ACHN (cell line): Measurements from ENCODE around the gene MAB21L2.

ENCODE experiments used
- DNase-seq: peaks from one replicate; pipeline ENCODE4 v3.0.0-alpha.2; 2015
- in situ Hi-C: cut with HindIII; loops from 2 replicates; pipeline ENCODE4 v1.10.0; 2017; ENCODE audit warnings: low sequenced_read_pairs, low pct_ligation_motif_present, low pct_unique_long_range_greater_than_20kb

Gene MAB21L2

DNA sequence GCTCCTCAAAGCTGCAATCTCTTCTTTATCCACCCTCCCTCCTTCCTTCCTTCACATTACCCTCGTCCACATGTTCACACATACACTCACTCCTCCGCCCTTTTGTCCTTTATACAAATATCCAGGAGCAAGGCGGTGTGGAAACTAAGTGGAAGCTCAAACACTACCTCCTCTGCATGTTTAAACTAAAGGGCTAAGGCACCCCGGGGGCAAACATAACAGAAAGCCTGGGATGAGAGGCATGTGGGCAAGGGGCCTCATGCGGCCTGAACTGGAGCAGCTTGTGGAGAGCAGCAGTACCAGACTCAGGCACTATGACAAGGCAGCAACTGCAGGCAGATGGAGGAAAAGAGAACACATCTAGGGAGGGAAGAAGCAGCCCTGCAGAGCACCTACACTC lies 9.5 kb downstream of the MAB21L2 start:
- no peak for DNase-seq
- in situ Hi-C loops = no loop called here

DNA sequence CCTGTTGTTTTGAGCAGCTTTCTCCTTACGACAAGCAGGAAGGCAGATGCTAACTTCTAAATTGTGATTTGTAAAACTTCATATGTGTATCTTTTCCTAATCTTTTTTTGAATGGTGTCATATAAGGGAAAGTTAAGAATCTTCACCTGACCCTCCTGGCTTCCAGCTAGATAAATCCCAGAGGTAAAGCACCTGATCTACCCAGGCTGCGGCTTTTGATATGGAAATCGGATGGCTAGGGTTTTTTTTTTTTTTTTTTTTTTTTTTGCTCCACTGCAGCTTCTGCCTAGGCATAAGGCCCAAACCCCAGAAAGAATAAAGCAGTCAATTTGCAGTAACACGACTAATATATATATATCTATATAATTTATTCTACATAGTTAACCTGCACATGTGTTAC lies 10.0 kb downstream of the MAB21L2 start:
- no peak for DNase-seq
- in situ Hi-C loops = no loop called here

DNA sequence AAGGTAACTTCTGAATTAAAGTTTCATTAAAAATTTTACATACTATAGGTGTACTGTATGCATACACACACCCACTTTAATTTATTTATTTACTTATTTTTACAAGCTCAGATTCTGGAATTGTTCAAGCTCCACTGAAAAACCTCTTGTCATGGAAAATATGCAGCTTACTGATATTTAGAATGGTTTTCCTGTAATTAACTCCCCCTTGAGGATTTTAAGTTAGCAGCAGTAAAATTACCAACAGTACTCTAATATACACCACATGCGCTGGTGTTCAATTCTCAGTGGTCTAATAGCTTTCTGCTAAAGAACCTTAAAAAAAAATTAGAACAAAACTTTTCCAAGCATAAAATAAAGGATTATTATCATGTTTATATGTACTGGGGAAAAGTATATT lies 12.0 kb downstream of the MAB21L2 start:
- in situ Hi-C loops = no loop called here
- peak; percentile 16 for DNase-seq

DNA sequence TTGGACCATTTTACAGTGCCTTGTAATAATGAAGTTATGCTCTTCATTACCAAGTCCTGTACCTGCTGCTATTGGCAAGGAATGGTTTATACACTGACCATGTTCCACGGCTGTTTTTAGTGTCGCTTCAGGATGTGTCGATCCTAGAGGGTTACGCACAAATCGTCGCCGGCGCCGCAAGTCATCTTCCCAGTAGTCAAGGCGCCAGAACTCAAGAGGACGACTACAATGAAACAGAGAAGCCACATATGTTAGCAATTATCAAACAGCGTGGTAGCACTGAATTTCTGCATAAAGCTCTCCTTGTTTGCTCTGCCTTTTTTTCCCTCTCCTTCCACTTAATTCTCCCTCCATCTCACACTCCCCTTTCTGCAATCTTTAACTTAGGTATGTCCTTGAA lies 17.0 kb downstream of the MAB21L2 start:
- in situ Hi-C loops = no loop called here

DNA sequence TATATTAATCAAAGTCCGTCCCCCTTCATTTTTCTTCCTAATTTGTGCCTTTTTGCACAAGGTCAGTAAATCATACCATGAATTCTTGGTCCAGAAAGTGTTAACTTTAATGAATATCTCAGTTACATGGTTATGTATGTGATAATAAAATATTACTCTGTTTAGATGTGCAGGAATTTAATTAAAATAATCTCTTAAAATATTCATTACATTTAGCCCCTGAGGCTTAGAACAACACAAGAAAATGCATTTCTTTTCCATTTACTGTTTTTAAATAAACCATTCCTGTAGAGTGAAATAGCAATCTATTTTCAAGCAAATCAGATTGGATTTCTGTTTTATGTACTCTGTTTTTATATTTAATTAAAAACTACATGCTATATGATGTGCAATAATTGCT lies 17.6 kb downstream of the MAB21L2 start:
- DNase-seq = no peak
- in situ Hi-C loops = no loop called here

More for the DNA sequence above, 17.0 kb downstream of the MAB21L2 start:
- no peak for DNase-seq

DNA sequence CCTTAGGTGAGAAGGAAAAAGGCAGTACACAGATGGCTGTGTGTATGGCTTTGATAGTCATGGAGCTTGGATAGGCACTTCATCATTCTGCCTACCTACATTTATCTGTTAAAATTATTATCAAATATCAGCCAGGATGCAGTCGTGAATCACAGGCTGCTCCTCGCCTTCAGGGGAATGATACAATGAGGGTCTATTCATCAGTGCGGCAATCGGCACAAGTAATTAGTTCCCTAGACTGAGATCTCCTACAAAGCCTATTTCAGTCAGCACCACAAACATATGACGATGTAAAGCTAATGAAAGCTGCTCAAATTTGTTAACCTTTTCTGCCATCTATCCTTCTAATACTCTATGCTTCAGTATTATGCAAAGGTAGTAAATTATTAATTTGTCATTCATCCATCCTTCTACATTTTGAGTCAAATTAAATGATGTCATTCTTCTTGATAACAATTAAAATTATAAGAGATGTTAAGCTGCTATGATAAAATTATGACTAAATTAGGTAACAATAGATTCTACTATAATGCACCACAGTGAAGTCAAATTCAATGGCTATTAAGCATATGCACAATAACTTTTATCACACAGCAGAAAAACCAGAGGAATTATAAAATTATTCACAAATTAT lies 19.0 kb downstream of the MAB21L2 start:
- in situ Hi-C loops = no loop called here

DNA sequence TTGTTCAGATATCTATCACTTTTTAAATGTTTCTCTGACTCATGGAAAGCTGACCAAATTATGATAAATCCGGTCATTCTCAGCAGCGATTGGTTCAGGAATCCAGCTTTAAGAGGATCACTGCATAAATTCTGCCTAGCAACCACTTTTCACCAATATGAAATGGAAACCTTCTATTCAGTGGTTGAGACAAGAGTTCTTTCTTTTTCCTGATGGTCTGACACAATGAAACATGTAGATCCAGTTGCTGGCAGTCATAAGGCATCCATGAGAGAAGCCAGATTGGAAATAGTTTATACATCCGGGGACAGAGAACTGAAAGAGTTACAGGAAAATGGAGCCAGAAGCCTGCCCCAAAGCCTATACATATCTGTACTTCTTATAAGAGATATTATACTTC lies 27.2 kb downstream of the MAB21L2 start:
- no peak for DNase-seq
- in situ Hi-C loops = no loop called here

More for the DNA sequence above, 19.0 kb downstream of the MAB21L2 start:
- DNase-seq = no peak

DNA sequence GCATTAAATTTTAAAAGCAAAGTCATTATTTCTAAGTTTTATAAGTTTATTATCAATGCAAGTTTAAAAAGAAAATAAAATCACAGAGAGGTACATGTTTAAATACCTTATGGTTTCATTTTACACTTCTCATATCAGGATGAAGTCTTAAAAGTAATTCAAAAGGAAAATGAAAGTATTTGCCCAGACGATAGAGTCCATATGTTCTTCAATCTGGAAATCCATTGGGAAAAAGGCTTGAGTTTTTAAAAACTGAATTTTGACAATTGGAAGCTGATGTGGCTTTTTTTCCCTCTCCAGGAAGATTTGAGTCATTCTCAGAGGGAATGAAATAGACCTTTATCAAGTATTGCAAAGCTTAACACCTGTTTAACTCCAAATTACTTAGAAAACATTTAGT lies 37.1 kb downstream of the MAB21L2 start:
- peak; percentile 3 for DNase-seq
- in situ Hi-C loops = no loop called here

DNA sequence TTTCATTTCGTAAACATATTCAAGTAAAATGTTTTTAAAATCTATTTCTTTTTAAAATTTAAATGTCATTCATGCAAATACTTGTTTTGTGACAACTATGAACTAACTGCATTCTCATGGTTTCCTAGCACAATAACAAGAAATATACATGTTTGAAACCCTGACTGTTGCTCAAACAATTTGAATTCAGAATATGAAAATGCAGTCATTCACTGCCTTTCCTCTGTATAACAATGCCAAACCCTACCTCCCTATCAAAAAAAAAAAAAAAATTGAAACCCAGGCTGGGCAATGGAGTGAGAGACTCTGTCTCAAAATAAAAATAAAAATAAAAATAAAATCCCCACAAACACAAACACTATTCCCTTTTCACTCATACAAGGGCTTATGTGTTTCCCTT lies 42.1 kb downstream of the MAB21L2 start:
- DNase-seq = no peak
- in situ Hi-C loops = no loop called here

DNA sequence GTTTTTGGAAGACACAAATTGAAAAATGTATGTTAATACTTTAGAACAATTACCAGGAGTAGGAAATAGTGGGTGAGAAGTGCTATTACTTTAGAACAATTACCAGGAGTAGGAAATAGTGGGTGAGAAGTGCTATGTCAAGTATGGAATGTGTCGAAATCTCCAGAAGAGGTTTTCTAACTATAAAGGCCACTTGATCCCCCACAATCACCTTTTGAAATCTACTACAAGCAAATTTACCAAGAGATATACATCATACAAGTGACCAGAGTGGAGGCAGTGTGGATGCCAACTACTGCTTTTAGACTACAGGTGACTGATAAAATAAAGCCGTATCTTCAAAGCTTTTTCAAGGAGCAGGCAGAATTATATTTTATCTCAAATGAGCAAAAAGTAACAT lies 43.1 kb downstream of the MAB21L2 start:
- DNase-seq = no peak
- in situ Hi-C loops = no loop called here

DNA sequence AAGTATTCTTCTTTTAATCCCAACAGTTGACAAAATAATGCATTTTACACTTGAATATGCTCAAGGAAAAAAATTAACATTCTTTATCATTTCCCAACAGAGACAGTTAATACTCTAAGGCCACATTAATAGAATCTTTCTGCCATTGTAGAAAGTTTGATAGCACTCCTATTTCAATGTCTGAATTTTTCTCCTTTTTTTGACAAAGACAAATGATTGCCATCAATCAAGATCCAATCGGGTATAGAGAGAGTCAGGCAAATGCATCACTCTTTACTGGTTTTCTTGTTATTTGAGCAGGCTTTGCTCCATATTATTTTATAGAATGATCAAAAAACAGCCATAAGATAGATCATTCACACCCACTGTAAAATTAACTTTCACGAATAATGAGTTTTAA lies 46.1 kb downstream of the MAB21L2 start:
- no peak for DNase-seq
- in situ Hi-C loops = no loop called here

DNA sequence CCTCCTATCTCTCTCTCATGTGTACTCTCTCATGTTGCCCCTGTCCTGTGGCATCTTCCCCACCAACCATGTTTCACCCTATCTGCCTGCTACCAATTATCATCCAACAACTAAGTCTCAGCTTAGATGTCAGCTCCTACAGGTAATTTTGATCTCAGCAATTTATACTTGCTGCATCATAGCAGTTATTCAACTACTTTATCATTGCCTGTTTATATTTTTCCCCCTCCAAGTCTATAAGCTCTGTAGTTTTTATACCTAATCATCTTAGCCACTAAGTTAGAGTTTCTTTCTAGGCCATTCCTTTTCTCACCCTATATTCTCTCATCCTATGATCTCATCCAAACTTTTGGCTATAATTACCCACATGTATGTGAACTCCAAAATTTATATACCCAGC lies 50.7 kb downstream of the MAB21L2 start:
- DNase-seq = no peak
- in situ Hi-C loops = no loop called here
